SW480 (cell line): ENCODE data around the gene MFSD11.
"Not testable (repeated sequence)": the region's sequence is repeated elsewhere in the genome, so short reads cannot be mapped to it uniquely, and the experiment has no call there.

Source experiments
- DNase-seq: peaks from one replicate; pipeline ENCODE4 v3.0.0-alpha.2; 2016; ENCODE audit warnings: low spot score

The MFSD11 gene

DNA sequence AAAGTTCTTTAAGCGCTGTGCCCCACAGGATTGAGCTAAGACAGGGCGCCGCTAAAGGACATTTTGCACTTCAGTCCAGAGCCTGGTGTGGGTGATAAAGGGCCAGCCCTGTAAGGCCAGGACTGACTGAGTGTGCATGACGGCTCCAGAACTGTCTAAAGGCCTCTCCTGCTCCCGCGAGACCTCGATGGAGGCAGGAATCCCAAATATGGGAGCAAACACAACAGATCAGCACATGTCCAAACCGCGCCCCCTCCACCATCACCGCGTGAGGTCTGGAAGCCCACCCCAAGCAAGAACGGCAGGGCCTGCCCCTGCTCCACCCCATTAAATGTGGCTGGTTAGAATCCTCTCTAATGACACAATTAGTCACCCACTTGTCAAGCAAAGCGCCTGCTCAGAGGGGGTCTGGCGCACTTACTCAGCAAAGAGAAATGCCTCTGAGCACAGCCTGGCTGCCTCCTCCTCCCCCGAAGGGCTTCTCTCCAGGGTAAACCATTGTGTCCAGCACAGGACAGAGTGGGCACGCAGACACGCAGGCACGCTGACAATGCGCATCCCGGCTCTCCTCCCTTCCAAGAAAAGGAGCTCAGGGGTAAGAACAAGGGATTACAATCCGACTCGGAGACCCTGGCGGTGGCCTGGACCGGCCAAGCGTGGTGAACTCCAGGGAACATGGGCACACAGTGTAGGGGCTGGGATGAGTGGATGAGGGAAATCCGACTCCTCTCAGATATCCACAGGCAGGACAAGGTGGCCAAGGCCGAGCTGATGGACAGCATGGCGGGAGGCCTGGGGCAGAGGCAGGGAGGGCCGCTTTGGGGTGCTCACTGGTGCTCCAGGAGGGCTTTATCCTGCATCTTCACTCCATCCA, 28.6 kb upstream of the MFSD11 start:
- no peak for DNase-seq

DNA sequence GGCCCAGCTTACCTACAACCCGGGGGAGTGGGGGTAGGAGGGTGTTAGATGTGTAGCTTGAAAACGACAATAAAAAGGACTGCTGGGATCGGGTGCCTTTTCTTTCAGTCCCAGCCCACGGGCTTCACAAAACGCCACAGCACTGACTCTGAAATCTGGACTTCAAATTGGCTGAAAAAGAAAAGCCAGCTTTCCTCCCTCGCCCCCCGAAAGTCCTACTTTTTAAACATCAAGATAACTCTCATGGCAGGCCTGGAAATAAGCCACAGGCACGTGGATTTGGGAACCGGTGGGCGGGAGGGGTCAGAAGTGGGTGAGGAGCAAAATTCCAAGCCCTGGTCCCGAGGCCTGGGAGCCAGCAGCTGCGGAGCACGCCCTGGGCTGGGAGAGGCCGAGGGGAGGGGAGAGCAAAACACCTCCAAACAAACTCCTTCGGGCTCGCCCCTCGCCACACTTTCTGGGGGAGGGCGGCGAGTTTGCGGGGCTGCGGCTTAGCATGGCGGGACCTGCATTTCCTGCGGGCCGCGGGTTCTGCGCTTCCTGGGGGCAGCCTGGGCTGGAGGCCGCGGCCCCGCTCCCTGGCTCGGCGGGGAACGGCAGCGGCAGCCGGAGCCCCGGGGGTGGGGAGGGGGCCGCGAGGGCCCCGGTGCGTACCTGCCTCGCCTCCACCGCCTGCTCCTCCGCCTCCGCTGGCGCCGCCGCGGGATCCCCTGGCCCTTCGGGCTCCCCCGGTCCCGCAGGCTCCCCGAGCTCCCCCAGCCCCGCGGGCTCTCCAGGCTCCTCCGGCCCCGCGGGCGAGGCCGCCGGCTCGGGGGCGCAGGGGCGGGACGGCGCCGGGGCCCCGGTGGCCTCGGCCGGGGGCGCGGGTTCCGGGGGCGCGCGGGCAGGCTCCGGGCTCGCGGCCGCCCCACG, 27.7 kb upstream of the MFSD11 start:
- not testable (repeated sequence) for DNase-seq

DNA sequence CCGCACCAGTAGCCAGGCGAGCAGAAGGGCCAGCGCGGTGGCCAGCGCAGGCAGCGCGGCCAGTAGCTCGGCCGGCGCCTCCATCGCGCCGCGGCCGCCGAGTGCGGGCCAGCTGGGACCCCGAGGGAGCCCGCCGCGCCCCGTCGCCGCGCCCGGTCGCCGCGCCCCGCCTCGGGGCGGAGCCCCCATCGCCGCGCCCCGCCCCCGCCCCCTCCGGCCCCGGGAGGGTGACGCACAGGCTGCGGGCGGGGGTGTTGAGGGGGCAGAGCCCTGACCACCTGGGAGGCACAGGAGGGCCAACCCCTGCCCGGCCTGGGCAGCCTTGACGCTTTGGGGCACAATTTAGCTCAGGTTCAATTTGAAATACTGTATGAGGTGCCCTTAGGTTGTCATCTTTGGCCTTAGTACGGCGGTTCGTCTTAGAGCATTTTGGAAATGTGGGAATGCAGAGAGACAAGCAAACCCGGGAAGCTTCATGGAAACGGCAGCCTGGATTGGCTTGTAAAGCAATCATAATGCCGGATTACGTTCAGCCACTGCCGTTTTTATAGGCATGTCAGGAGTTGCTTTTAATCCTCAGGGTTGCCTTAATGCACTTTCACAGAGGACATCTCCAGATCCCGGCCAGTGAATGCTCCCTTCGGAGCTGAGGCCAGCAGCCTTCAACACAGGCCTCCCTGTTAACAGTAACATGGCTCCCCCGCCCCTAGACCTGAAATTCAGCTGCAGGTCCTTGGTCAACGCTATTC, 26.9 kb upstream of the MFSD11 start, which contains the start of gene MXRA7:
Gene MXRA7, minus strand, starts transcription at position 103 of the 749 bp plus-strand sequence. Its CDS starts 19 bp downstream, at position 84.
- peak; percentile 64 for DNase-seq

DNA sequence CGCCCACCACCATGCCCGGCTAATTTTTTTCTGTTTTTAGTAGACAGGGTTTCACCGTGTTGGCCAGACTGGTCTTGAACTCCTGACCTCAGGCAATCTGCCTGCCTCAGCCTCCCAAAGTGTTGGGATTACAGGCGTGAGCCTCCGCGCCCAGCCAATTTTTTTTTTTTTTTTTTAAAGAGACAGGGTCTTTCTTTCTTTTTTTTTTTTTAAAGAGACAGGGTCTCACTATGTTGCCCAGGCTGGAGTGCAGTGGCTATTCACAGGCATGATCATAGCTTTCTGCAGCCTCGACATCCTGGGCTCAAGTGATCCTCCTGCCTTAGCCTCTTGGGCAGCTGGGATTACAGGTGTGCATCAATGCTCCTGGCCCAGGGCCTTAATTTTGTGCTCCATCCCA, 25.6 kb upstream of the MFSD11 start:
- not testable (repeated sequence) for DNase-seq

DNA sequence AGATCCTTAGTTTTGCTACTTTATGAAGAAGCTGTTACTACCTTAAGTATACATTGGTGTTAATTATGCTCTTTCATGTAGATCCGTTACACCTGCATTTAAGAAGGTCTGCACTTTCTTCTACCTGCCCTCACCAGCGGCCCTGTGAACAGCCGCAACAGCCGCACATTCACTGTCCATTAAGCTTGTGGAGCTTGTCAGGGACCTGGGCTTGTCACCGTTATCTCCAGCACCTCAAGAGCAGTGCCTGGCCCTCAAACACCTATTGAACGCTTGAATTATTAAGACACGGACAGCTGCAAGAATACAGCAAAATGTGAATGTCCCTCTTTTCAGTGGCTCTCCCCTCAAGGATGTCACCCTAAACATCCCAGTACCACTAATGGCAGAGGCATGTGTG, 24.2 kb upstream of the MFSD11 start:
- DNase-seq: no peak

DNA sequence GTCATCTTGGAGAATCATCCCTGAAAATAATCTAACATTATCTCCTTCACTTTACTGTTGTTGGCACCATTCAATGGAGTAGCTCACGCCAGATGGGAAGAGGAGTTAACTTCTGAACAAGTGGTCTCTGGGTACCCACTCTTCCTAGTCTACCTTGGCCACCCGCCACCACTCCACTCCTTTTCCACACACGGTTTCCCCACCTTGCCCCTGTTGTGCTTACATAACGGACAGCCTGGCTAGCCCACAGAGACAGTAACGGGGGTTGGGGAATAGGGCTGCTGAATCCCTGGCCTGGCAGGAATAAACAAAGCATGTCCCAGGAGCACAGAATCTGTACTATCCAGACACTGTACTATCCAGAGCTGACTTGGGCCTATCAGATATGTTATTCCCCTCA, 23.6 kb upstream of the MFSD11 start:
- no peak for DNase-seq

DNA sequence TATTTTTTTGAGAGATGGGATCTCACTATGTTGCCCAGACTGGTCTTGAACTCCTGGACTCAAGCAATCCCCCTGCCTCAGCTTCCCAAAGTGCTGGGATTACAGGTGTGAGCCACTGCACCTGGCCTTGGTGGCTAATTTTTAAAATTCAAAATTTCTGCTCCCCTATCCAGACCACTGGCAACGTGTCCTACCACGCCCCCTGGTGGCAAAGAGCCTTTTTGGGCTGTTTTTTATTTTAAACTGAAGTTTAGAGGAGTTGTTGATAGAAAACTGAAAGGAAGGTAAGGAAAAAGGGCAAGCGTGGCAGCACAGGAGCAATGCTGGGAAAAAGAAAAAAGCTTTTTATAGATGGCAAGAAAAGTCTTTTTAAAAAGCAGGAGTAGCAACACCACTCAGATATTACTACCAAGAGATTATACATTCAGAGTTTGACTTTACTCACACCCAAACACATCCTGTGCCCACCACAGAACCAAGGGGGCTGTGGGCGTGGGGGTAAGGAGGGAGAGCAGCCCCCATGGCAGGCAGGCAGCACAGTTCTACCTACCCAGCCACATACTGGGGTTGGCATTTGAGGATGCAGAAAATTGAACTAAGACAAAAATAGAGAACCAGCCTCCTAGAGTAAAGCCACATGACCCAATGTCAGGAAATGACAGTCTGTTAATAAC, 23.0 kb upstream of the MFSD11 start:
- no peak for DNase-seq

DNA sequence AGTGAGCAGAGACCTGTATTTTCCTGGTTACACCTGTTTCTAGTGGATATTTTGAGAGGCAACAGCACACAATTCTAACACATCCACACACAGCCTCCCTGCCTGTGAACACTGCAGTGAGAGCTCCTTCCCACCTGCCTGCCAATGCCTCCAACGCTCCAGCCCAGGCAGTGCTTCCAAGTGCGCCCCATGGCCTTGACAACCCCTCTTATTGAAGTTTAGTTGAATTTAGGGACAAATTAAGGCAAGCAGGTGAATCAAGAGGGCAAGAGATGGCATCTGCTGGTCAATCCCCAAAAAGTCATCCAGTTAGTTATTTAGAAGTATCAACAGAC, 22.5 kb upstream of the MFSD11 start:
- DNase-seq: no peak

DNA sequence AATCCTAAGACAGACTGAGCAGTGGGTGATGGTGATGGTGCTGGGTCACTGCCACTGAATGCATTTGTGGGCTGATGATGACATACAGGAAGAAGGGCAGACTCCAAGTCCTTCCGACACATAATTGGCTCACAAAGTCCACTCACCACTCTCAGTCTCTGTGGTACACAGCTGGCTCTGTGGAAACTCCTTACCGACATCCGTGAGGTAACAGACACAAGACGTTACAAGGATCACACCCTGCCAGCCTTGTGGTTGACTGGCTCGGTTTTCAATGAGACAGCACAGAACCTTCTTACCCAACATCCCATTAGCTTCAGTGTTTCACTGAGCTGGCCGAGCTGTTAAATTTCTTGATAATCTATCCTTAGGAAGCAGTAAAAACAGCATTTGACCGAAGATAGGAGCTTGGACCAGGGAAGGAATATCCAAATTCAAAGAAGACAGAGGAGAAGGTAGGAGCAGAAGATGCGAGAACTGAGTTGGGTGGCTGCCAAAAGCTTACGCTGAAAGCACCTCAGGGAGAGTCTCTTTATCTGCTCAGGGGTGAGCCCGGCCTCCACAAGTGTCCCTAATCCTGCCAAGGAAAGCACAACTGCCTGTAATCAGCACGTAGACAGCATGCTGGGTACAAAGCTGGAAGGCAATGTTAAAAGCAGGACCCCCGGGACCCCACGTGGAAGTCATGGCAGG, 21.6 kb upstream of the MFSD11 start:
- DNase-seq: no peak

DNA sequence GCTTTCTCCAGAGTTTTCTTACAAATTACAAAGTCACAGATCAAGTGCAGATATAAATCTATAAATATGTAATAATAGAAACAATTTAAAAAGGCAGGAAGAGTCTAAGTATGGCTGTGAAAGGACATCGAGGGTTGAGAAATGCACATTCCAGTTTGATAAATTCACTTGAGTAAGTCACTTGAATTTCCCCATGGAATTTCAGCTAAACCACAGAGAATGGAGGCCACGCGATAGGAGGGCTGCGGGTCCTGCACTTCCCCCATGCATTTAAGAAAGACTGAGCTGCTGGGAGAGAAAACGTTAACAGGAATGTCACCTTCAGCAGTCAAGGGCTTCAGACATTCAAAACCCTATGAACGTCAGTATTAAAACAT, 21.1 kb upstream of the MFSD11 start:
- DNase-seq: no peak

DNA sequence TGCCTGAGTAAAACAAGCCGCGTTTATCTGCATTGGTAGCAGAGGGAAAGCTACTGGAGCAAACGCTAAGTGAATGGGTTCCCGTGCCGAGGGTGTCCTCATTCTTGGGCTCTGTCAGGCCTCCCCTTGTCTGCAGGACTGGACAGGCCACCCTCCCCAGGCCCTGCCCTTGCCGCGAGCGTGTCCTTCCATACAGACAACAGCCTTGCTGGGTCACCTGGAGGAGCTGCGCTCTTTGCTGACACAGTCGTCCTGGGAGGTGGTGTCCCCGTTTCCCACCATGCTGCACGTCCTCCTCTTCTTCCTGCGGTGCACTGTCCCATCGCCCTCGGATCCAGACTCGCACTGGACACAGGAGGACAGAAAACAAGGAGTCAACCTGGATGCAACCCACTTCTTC, 19.4 kb upstream of the MFSD11 start:
- DNase-seq: no peak

DNA sequence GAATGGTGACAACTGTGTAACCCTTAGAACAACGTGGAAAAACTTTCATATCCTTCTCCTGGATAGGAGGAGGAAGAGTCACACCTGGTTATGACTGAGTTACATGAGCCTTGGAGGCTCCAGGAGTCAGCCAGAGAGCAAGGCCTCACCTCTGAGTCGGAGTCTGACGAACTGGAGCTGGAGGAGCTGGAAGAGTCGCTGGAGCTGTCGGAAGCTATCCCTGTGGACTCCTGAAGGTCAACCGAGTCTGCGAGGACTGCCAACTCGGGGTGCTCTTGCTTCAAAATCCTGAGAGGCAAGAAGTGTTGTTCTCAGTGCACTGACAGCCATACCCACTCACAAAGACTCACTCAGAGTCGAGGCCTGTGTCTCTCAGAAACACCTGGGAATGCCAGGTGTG, 17.7 kb upstream of the MFSD11 start:
- DNase-seq: no peak

DNA sequence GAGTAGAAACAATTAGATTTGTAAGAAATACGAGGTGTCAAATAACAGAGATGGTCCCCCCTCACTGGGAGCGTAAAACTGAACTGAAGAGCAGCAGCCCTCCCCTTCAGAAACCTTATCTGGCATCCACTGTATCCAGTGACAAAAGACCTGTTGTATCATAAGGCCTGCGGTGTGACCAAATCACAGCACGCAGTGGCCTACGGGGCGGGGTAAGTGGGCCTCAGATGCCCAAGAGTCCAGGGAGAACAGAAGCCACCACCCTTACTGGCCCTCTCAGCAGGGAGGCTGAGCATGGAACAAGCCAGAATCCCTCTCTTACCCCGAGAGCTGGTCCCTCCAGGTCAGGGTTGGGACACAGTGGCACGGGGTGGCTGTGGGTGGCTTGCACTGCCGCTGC, 17.0 kb upstream of the MFSD11 start:
- DNase-seq: no peak

DNA sequence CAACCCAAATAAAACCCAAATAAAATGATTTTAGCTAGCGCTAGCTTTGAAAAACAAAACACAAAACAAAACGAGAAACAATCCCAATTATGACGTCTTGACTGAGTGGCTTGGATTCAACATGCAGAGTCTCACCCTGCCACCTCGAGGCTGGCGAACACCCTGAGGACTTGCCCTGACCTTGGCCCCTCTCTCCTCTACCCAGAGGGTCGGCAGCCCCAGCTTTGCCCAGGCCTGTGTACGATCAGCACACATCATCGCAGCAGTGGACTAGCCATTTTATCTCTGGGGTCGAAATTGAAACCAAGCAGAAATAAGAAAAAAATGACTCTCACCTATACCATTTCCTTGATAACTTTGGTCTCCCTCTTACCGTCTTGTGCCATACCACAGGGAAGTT, 16.5 kb upstream of the MFSD11 start:
- no peak for DNase-seq

DNA sequence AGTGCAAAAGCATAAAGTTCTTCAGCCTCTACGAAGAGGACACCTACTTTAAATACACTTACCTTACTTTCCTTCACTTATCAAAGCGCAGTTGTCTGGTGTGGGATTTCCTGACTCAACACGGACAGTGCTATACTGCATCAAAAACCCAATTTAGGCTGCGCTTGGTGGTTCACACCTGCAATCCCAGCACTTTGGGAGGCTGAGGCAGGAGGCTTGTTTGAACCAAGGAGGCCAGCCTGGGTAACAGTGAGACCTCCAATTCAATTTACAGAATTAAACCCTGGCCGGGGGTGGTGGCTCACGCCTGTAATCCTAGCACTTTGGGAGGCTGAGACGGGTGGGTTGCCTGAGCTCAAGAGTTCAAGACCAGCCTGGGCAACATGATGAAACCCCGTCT, 15.6 kb upstream of the MFSD11 start:
- no peak for DNase-seq

DNA sequence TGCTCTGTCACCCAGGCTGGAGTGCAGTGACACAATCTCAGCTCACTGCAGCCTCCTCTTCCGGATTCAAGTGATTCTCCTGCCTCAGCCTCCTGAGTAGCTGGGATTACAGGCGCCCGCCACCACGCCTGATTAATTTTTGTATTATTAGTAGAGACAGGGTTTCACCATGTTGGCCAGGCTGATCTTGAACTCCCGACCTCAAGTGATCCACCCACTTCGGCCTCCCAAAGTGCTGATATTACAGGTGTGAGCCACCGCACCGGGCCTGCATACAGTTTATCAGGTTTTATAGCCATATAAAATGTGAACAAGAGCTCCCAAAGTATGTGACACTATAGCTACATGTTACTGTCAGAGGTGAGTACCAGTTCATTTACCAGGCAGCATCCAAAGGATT, 14.9 kb upstream of the MFSD11 start:
- not testable (repeated sequence) for DNase-seq

DNA sequence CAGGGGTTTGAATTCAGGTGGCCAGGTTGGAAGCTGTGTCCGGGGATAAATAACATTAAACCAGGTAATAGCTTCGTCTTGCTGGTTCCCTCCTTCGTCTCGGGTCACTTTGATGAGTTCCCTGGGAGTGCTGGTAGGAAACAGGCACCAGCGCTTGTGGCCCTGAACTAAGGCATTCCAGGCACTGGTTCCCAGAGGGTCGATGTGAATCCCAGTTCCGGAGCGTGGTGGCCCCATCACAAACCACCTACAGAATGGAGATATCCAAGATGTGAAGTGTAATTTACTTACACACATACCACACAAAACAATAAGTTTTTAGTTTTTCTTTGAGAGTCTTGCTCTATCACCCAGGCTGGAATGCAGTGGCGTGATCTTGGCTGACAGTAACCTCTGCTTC, 14.1 kb upstream of the MFSD11 start:
- DNase-seq: no peak

DNA sequence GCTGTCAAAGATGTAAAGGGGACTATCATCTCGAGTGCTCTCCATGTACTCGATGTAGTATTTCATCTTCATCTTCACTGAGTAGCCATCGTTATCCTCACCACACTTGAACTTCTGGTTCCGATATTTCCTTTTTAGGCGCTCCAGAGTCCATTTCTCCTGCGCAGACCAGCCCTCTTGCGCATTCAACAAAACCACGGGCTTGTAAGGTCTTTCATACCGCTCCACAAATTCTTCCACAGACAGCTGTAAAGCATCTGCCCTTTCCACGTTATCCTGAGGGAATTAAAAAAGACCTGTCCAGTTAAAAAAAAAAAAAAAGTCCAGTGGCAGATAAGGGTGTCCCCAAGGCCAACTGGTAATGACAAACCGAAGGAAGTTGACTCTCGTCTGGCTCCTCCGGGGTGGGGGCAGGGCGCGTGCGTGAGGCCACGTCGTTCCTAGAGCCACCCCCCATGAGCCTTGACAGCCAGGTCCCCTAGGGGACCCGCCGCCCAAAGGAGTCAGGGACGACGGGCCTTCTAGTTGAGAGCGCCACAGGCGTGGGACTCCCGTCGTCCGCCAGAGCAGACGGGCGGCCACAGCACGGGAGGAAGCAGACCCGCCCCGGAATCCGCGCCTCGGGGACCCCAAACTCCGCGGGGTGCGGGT, 12.2 kb upstream of the MFSD11 start:
- peak; percentile 68 for DNase-seq

DNA sequence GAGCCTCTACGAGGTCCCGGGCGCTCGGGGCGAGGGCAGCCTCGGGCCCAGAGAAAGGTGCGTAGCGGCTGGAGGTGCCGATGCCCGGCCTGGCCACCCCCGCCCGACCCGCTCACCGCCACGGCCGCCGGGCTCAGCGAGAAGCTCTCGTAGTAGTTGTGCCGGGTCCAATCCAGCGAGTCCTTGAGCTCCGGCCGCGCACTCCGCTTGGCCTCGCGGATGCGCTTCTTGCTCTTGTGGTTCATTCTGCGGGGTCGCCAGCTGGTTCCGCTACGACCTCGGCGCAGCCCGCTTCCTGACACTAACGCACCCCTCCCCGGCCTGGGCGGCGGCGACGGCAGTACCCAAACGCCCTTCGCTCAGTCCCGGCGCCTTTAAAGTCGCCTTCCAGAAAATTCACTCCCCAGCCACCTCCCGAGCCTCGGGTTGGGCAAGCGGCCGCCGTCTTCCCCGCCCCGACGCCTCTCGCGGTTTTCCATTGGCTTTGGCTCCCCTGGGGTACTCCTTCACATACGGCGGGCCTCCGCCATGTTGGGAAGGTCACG, 11.6 kb upstream of the MFSD11 start, which contains the start of gene JMJD6:
Gene JMJD6, minus strand, starts transcription at position 376 of the 545 bp plus-strand sequence. Its CDS starts 131 bp downstream, at position 245.
- peak; percentile 97 for DNase-seq
